Osteocyte (in vitro differentiated cells): ENCODE measurements around the gene PLCB4. TPM values are rescaled to one million over a fixed set of nuclear protein-coding genes. Genes with fewer than 3 reads are reported as not detected.
A peak's percentile ranks its signal among the peaks of the same experiment; 100 is the strongest.
"Not testable (repeated sequence)": the region's sequence is repeated elsewhere in the genome, so short reads cannot be mapped to it uniquely, and the experiment has no call there.

ENCODE experiments used
- DNase-seq: peaks from one replicate; pipeline ENCODE4 v3.0.0; 2021; ENCODE audit warnings: mixed read lengths; ENCODE audit not compliant: unreplicated experiment; ENCODE audit errors: extremely low spot score
- H3K27ac Mint-ChIP-seq: one replicate; pipeline ENCODE4 v1.8.0; 2021; ENCODE audit warnings: mild to moderate bottlenecking, mixed read lengths; ENCODE audit not compliant: unreplicated experiment
- H3K27me3 Mint-ChIP-seq: one replicate; pipeline ENCODE4 v1.8.0; 2021; ENCODE audit warnings: mixed read lengths; ENCODE audit not compliant: unreplicated experiment
- H3K36me3 Mint-ChIP-seq: one replicate; pipeline ENCODE4 v1.8.0; 2021; ENCODE audit warnings: mixed read lengths; ENCODE audit not compliant: unreplicated experiment
- H3K4me1 Mint-ChIP-seq: one replicate; pipeline ENCODE4 v1.8.0; 2021; ENCODE audit warnings: mixed read lengths; ENCODE audit not compliant: unreplicated experiment
- H3K4me3 Mint-ChIP-seq: one replicate; pipeline ENCODE4 v1.8.0; 2021; ENCODE audit warnings: mild to moderate bottlenecking, moderate library complexity, mixed read lengths; ENCODE audit not compliant: unreplicated experiment
- H3K9me3 Mint-ChIP-seq: one replicate; pipeline ENCODE4 v1.8.0; 2021; ENCODE audit warnings: mixed read lengths; ENCODE audit not compliant: unreplicated experiment
- CTCF ChIP-seq: fragments of 200-600 bp; sonication (generic); IDR thresholded peaks from 2 replicates; pipeline ENCODE4 v1.5.0; 2021; ENCODE audit warnings: antibody characterized with exemption, mild to moderate bottlenecking, moderate library complexity
- total RNA-seq: library from RNA; stranded (reverse); gene quantifications from 2 replicates; pipeline ENCODE4 v1.2.1, GENCODE V29; 2021

The PLCB4 gene
- total RNA-seq, 1 donor from 2014 or later, result 5.3 TPM

GRCh38 chr20:9369557-9369956 lies 300.7 kb downstream of the PLCB4 start:
- no peak overlapping the region for H3K27ac Mint-ChIP-seq
- H3K36me3 Mint-ChIP-seq, result peaks cover 5% of the 10 kb centered on the region

GRCh38 chr20:9374072-9374471 lies 305.2 kb downstream of the PLCB4 start:
- Mint-ChIP-seq H3K4me1 (peaks cover 39% of the 10 kb centered on the region), H3K4me3 (no peak overlapping the region), H3K27ac (peak overlapping the region; percentile 79), H3K9me3 (no peaks in the 10 kb centered on the region), H3K36me3 (no peaks in the 10 kb centered on the region), H3K27me3 (no peaks in the 10 kb centered on the region)
- no peak for TF ChIP-seq CTCF
- DNase-seq, result no peak

More at GRCh38 chr20:9369557-9369956, 300.7 kb downstream of the PLCB4 start:
- peaks cover 20% of the 10 kb centered on the region for H3K4me1 Mint-ChIP-seq
- H3K9me3 Mint-ChIP-seq, result no peaks in the 10 kb centered on the region
- no peak for TF ChIP-seq CTCF
- no peak overlapping the region for H3K4me3 Mint-ChIP-seq
- no peaks in the 10 kb centered on the region for H3K27me3 Mint-ChIP-seq
- DNase-seq, result no peak

GRCh38 chr20:9374480-9374879 lies 305.6 kb downstream of the PLCB4 start:
- Mint-ChIP-seq H3K4me3 (no peak overlapping the region), H3K9me3 (no peaks in the 10 kb centered on the region), H3K4me1 (peaks cover 39% of the 10 kb centered on the region), H3K36me3 (no peaks in the 10 kb centered on the region), H3K27me3 (no peaks in the 10 kb centered on the region), H3K27ac (peak overlapping the region; percentile 79)
- no peak for DNase-seq
- TF ChIP-seq CTCF, result no peak

GRCh38 chr20:9375221-9375681 lies 306.4 kb downstream of the PLCB4 start:
- no peaks in the 10 kb centered on the region for H3K27me3 Mint-ChIP-seq
- TF ChIP-seq CTCF, result no peak
- H3K9me3 Mint-ChIP-seq, result no peaks in the 10 kb centered on the region
- H3K4me3 Mint-ChIP-seq, result peak overlapping the region; percentile 0
- H3K36me3 Mint-ChIP-seq, result peaks cover under 1% of the 10 kb centered on the region
- H3K4me1 Mint-ChIP-seq, result peaks cover 39% of the 10 kb centered on the region
- DNase-seq, result no peak
- peak overlapping the region; percentile 79 for H3K27ac Mint-ChIP-seq

GRCh38 chr20:9377007-9377406 lies 308.1 kb downstream of the PLCB4 start:
- no peak overlapping the region for H3K27ac Mint-ChIP-seq
- no peak for TF ChIP-seq CTCF
- peaks cover 39% of the 10 kb centered on the region for H3K4me1 Mint-ChIP-seq
- no peaks in the 10 kb centered on the region for H3K9me3 Mint-ChIP-seq
- no peaks in the 10 kb centered on the region for H3K27me3 Mint-ChIP-seq
- DNase-seq, result no peak
- H3K4me3 Mint-ChIP-seq, result no peak overlapping the region
- peaks cover 6% of the 10 kb centered on the region for H3K36me3 Mint-ChIP-seq

GRCh38 chr20:9385345-9386310 lies 316.7 kb downstream of the PLCB4 start:
- not testable (repeated sequence) for H3K9me3 Mint-ChIP-seq, H3K27me3 Mint-ChIP-seq, H3K4me3 Mint-ChIP-seq, H3K27ac Mint-ChIP-seq, DNase-seq, H3K4me1 Mint-ChIP-seq
- H3K36me3 Mint-ChIP-seq, result peaks cover 21% of the 10 kb centered on the region
